ENCODE results near the gene TTBK1.
"Not testable (repeated sequence)": the region's sequence is repeated elsewhere in the genome, so short reads cannot be mapped to it uniquely, and the experiment has no call there.

TTBK1 gene

GRCh38 chr6:43297644-43298564 lies 54.6 kb downstream of the TTBK1 start, which contains the start of gene SLC22A7:
Gene SLC22A7, plus strand, starts transcription at chr6:43298260. Its CDS starts 99 bp downstream, at chr6:43298359.
- H3K27ac ChIP-seq (ENCODE audit: insufficient read depth in 1 of 2, low read depth in 1 of 2, low read length in 2 of 2, poor library complexity in 1 of 2, severe bottlenecking in 2 of 2), result no peak within 1 kb of the TSS
- H3K36me3 ChIP-seq (ENCODE audit: control insufficient read depth in 4 of 4, insufficient read depth in 4 of 4, low read length in 3 of 4), result no peaks in the 10 kb centered on the region
- H3K27me3 ChIP-seq (replicated peaks in 2 of 5; ENCODE audit: control insufficient read depth in 4 of 5, insufficient read depth in 5 of 5, low read length in 4 of 5), result peaks cover 0 to 14% (median 2%) of the 10 kb centered on the region in 5 experiments
- H3K4me1 ChIP-seq (ENCODE audit: control extremely low read depth in 1 of 4, control insufficient read depth in 4 of 4, insufficient read depth in 4 of 4, low read length in 3 of 4), result no peaks in the 10 kb centered on the region
- ChIA-PET POLR2A (interaction anchor here (0.6 kb wide), 1 partner anchor 157 kb away, joined by 3 read pairs; the partner anchor contains the start of gene DLK2), CTCF (interaction anchor here (0.5 to 2.4 kb wide), 6 partner anchors 9 to 1364 kb away, joined by 3 to 13 read pairs (median 5); partner anchors contain the start of gene CRIP3)
- no peak for DNase-seq
- H3K4me3 ChIP-seq (ENCODE audit: control insufficient read depth in 1 of 7, extremely low read depth in 1 of 7, insufficient read depth in 4 of 7, low read depth in 2 of 7, low read length in 6 of 7), result no peak within 1 kb of the TSS
- WGBS (ENCODE audit: insufficient coverage), result 83% methylated on average over 9 of the region's 10 CpGs
- no peaks in the 10 kb centered on the region for H3K9me3 ChIP-seq (ENCODE audit: control extremely low read depth in 1 of 5, control insufficient read depth in 4 of 5, insufficient read depth in 2 of 5, low read depth in 1 of 5, low read length in 4 of 5)

DNA sequence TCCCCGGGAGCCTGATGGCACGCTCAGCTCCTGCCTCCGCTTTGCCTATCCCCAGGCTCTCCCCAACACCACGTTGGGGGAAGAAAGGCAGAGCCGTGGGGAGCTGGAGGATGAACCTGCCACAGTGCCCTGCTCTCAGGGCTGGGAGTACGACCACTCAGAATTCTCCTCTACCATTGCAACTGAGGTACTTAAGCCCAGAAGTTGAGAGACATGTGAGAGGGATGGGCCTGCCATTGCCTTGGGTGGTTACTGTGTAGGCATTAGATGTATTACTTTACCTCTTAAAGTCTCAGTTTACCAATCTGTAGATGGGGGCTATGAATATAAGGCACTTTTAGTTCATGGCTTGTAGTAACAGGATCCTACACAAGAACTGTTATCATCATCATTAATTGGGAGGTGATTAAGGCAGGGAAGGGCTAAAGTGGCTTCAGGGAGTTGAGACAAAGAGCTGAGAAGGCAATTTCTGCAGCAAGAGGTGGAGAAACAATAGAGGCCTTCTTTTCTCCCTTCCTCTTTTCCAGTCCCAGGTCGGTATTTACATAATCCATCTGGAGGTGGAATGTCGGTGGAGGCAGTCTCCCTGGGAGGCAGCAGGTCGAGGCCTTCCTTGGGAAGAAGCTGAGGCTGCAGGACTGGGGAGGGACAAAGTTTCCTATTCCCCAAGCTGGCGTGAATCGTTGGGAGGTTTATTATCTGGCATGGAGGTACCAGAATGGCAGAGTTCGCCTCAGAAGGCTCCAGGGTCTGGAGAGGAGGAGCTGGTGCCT lies 55.5 kb downstream of the TTBK1 start:
- WGBS (ENCODE audit: insufficient coverage), result 81% methylated on average over 6 of the region's 12 CpGs
- no peaks in the 10 kb centered on the region for H3K9me3 ChIP-seq (ENCODE audit: control extremely low read depth in 1 of 5, control insufficient read depth in 4 of 5, insufficient read depth in 2 of 5, low read depth in 1 of 5, low read length in 4 of 5)
- H3K36me3 ChIP-seq (ENCODE audit: control insufficient read depth in 4 of 4, insufficient read depth in 4 of 4, low read length in 3 of 4), result no peaks in the 10 kb centered on the region
- DNase-seq, result no peak
- H3K27ac ChIP-seq (ENCODE audit: insufficient read depth in 1 of 2, low read depth in 1 of 2, low read length in 2 of 2, poor library complexity in 1 of 2, severe bottlenecking in 2 of 2), result no peak overlapping the region
- no peaks in the 10 kb centered on the region for H3K4me1 ChIP-seq (ENCODE audit: control extremely low read depth in 1 of 4, control insufficient read depth in 4 of 4, insufficient read depth in 4 of 4, low read length in 3 of 4)
- ChIA-PET CTCF (interaction anchor here (2.2 kb wide), 1 partner anchor 10 kb away, joined by 13 read pairs; the partner anchor contains the start of gene CRIP3), POLR2A (no interaction called here)
- H3K27me3 ChIP-seq (replicated peaks in 2 of 5; ENCODE audit: control insufficient read depth in 4 of 5, insufficient read depth in 5 of 5, low read length in 4 of 5), result peaks cover 0 to 14% (median 1%) of the 10 kb centered on the region in 5 experiments
- no peak overlapping the region for H3K4me3 ChIP-seq (ENCODE audit: control insufficient read depth in 1 of 7, extremely low read depth in 1 of 7, insufficient read depth in 4 of 7, low read depth in 2 of 7, low read length in 6 of 7)

- ChIA-PET CTCF (interaction anchor here (2.2 kb wide), 1 partner anchor 9 kb away, joined by 13 read pairs; the partner anchor contains the start of gene CRIP3), POLR2A (no interaction called here)
- Histone ChIP-seq H3K27me3 (replicated peaks in 2 of 5; ENCODE audit: control insufficient read depth in 4 of 5, insufficient read depth in 5 of 5, low read length in 4 of 5) (peaks cover 0 to 14% (median 1%) of the 10 kb centered on the region in 5 experiments), H3K4me3 (ENCODE audit: control insufficient read depth in 1 of 7, extremely low read depth in 1 of 7, insufficient read depth in 4 of 7, low read depth in 2 of 7, low read length in 6 of 7) (no peak overlapping the region), H3K36me3 (ENCODE audit: control insufficient read depth in 4 of 4, insufficient read depth in 4 of 4, low read length in 3 of 4) (no peaks in the 10 kb centered on the region), H3K27ac (ENCODE audit: insufficient read depth in 1 of 2, low read depth in 1 of 2, low read length in 2 of 2, poor library complexity in 1 of 2, severe bottlenecking in 2 of 2) (no peak overlapping the region), H3K9me3 (ENCODE audit: control extremely low read depth in 1 of 5, control insufficient read depth in 4 of 5, insufficient read depth in 2 of 5, low read depth in 1 of 5, low read length in 4 of 5) (no peaks in the 10 kb centered on the region), H3K4me1 (ENCODE audit: control extremely low read depth in 1 of 4, control insufficient read depth in 4 of 4, insufficient read depth in 4 of 4, low read length in 3 of 4) (no peaks in the 10 kb centered on the region)
- DNase-seq, result no peak
- WGBS (ENCODE audit: insufficient coverage), result 98% methylated on average over 15 of the region's 18 CpGs
Observed at GRCh38 chr6:43299338-43300293, 56.3 kb downstream of the TTBK1 start.

GRCh38 chr6:43301081-43301870 lies 58.0 kb downstream of the TTBK1 start:
- no peak overlapping the region for H3K4me3 ChIP-seq (ENCODE audit: control insufficient read depth in 1 of 7, extremely low read depth in 1 of 7, insufficient read depth in 4 of 7, low read depth in 2 of 7, low read length in 6 of 7)
- 83% methylated on average over 5 of the region's 15 CpGs for WGBS (ENCODE audit: insufficient coverage)
- ChIA-PET CTCF (no interaction called here), POLR2A (no interaction called here)
- DNase-seq, result no peak
- no peaks in the 10 kb centered on the region for H3K9me3 ChIP-seq (ENCODE audit: control extremely low read depth in 1 of 5, control insufficient read depth in 4 of 5, insufficient read depth in 2 of 5, low read depth in 1 of 5, low read length in 4 of 5)
- no peak overlapping the region for H3K27ac ChIP-seq (ENCODE audit: insufficient read depth in 1 of 2, low read depth in 1 of 2, low read length in 2 of 2, poor library complexity in 1 of 2, severe bottlenecking in 2 of 2)
- H3K4me1 ChIP-seq (ENCODE audit: control extremely low read depth in 1 of 4, control insufficient read depth in 4 of 4, insufficient read depth in 4 of 4, low read length in 3 of 4), result no peaks in the 10 kb centered on the region
- H3K36me3 ChIP-seq (ENCODE audit: control insufficient read depth in 4 of 4, insufficient read depth in 4 of 4, low read length in 3 of 4), result no peaks in the 10 kb centered on the region
- H3K27me3 ChIP-seq (replicated peaks in 2 of 5; ENCODE audit: control insufficient read depth in 4 of 5, insufficient read depth in 5 of 5, low read length in 4 of 5), result peaks cover 0 to 14% (median 1%) of the 10 kb centered on the region in 5 experiments

GRCh38 chr6:43302126-43302525 lies 58.8 kb downstream of the TTBK1 start:
- Histone ChIP-seq H3K27ac (ENCODE audit: insufficient read depth in 1 of 2, low read depth in 1 of 2, low read length in 2 of 2, poor library complexity in 1 of 2, severe bottlenecking in 2 of 2) (no peak overlapping the region), H3K9me3 (ENCODE audit: control extremely low read depth in 1 of 5, control insufficient read depth in 4 of 5, insufficient read depth in 2 of 5, low read depth in 1 of 5, low read length in 4 of 5) (no peaks in the 10 kb centered on the region), H3K27me3 (replicated peaks in 2 of 5; ENCODE audit: control insufficient read depth in 4 of 5, insufficient read depth in 5 of 5, low read length in 4 of 5) (peaks cover 0 to 11% (median 1%) of the 10 kb centered on the region in 5 experiments), H3K4me1 (ENCODE audit: control extremely low read depth in 1 of 4, control insufficient read depth in 4 of 4, insufficient read depth in 4 of 4, low read length in 3 of 4) (no peaks in the 10 kb centered on the region), H3K36me3 (ENCODE audit: control insufficient read depth in 4 of 4, insufficient read depth in 4 of 4, low read length in 3 of 4) (no peaks in the 10 kb centered on the region), H3K4me3 (ENCODE audit: control insufficient read depth in 1 of 7, extremely low read depth in 1 of 7, insufficient read depth in 4 of 7, low read depth in 2 of 7, low read length in 6 of 7) (no peak overlapping the region)
- ChIA-PET CTCF (no interaction called here), POLR2A (interaction anchor here (0.6 kb wide), 1 partner anchor 716 kb away, joined by 3 read pairs; no protein-coding TSS in a partner anchor)
- DNase-seq, result no peak
- 89% methylated on average over 17 of the region's 19 CpGs for WGBS (ENCODE audit: insufficient coverage)

DNA sequence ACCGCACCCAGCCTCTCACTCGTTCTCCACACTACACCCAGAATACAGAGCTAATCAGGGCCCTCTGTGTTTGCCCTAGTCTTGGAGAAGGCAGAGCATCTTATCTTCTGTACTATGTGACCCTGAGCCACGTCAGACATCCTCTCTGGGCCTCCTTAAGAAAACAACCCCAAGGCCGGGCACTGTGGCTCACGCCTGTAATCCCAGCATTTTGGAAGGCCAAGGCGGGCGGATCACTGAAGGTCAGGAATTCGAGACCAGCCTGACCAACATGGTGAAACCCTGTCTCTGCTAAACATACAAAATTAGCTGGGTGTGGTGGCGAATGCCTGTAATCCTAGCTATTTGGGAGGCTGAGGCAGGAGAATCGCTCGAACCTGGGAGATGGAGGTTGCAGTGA lies 59.7 kb downstream of the TTBK1 start:
- CTCF ChIA-PET, result interaction anchor here (1.5 kb wide), 1 partner anchor 15 kb away, joined by 3 read pairs; no protein-coding TSS in a partner anchor
- H3K4me1 ChIP-seq (ENCODE audit: control extremely low read depth in 1 of 4, control insufficient read depth in 4 of 4, insufficient read depth in 4 of 4, low read length in 3 of 4); H3K4me3 ChIP-seq (ENCODE audit: control insufficient read depth in 1 of 7, extremely low read depth in 1 of 7, insufficient read depth in 4 of 7, low read depth in 2 of 7, low read length in 6 of 7); DNase-seq; H3K27ac ChIP-seq (ENCODE audit: insufficient read depth in 1 of 2, low read depth in 1 of 2, low read length in 2 of 2, poor library complexity in 1 of 2, severe bottlenecking in 2 of 2); H3K9me3 ChIP-seq (ENCODE audit: control extremely low read depth in 1 of 5, control insufficient read depth in 4 of 5, insufficient read depth in 2 of 5, low read depth in 1 of 5, low read length in 4 of 5); H3K27me3 ChIP-seq (replicated peaks in 2 of 5; ENCODE audit: control insufficient read depth in 4 of 5, insufficient read depth in 5 of 5, low read length in 4 of 5); H3K36me3 ChIP-seq (ENCODE audit: control insufficient read depth in 4 of 4, insufficient read depth in 4 of 4, low read length in 3 of 4); POLR2A ChIA-PET: not testable (repeated sequence)
- 96% methylated on average over 6 of the region's 11 CpGs for WGBS (ENCODE audit: insufficient coverage)
